HG03469 (cell line): ENCODE data around the gene CDH11.

Experiments used
- ATAC-seq: cut with Tn5 transposase; IDR thresholded peaks from one replicate; pipeline ENCODE4 v1.9.1; 2021; ENCODE audit warnings: mild to moderate bottlenecking, moderate library complexity, moderate number of reproducible peaks; ENCODE audit not compliant: unreplicated experiment

CDH11 gene

DNA sequence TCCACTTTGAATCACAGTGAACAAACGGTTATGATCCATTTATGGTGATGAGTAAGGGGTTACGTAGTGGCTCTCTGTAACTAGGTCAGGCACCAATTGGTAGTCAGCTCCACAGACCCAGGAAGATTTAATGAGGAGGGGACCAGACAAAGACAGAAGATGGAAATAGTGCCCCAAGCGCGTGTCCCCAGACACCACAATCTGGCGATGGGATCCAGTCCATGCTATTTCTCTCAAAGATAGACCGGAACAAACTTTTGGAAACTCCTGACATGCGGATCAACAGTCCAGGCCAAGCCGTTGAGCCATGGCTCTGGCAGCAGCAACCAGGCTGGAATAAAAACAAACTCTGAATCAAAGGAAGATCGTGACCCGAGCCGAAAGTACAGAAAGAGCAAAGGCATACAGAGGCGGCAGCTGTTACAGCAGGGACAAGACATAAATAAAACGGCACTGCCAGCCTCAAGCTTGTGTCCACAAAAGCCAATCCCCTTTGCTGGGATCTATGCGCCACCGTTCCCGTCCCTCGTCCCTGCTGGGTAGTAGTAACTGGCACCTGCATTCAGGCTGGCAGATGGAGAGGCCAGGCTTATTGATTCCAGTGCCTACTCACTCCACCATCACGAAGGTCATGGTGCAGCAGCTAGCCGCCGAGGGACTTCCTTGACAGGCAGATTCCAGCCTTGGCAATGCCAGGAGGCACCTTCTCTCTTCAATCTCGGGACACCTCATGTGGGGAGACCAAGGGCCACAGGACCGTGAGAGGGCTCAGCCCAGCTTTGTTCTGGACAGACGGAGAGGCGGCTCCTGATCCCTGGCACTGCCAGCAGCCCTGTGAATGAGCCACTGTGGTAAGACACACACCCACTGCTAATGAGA is 50.2 kb downstream of the CDH11 start:
- ATAC-seq = no peak

GRCh38 chr16:65070831-65071432 is 50.9 kb downstream of the CDH11 start:
- ATAC-seq = no peak

GRCh38 chr16:65069766-65070165 is 52.1 kb downstream of the CDH11 start:
- ATAC-seq = no peak

DNA sequence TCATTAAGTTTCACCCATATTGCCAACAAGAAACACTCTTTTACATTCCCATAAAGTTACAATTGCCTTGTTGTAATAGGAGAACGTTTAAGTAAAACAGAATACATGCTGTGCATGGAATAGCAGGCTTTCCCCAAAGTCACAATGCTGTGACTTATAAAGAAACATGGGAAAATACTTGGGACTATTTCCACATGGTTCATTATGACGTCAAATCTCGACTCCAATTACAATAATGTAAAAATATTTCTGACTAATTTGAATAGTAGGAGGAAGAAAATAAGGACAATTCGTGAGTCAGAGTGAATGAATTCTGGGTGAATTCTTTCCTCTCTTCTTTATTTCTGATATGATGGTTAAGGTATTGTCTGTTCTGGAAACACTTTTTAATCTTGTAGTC is 52.8 kb downstream of the CDH11 start:
- ATAC-seq = no peak

- no peak for ATAC-seq
Observed at GRCh38 chr16:65068151-65068740, 53.6 kb downstream of the CDH11 start.

GRCh38 chr16:65066651-65067050 is 55.2 kb downstream of the CDH11 start:
- ATAC-seq = no peak

DNA sequence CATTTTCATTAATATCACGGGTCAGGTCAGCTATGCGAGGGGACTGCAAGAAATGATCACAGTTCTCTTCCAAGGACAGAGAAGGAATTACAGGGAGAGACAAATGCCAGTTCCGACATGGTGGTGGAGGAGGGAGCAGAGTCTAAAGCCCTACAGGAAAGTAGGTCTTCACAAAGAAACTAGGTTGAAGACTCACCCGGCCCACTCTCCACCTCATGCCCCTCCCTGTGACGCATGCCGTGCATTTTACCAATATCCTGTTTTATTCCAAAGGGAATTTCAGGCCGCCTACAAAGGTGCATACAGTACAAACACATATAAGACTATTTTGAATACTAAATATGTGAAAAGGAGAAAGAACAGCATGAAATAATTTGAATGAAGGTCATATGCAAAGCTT is 56.8 kb downstream of the CDH11 start:
- ATAC-seq = no peak

- no peak for ATAC-seq
Observed at GRCh38 chr16:65064131-65064530, 57.7 kb downstream of the CDH11 start.

DNA sequence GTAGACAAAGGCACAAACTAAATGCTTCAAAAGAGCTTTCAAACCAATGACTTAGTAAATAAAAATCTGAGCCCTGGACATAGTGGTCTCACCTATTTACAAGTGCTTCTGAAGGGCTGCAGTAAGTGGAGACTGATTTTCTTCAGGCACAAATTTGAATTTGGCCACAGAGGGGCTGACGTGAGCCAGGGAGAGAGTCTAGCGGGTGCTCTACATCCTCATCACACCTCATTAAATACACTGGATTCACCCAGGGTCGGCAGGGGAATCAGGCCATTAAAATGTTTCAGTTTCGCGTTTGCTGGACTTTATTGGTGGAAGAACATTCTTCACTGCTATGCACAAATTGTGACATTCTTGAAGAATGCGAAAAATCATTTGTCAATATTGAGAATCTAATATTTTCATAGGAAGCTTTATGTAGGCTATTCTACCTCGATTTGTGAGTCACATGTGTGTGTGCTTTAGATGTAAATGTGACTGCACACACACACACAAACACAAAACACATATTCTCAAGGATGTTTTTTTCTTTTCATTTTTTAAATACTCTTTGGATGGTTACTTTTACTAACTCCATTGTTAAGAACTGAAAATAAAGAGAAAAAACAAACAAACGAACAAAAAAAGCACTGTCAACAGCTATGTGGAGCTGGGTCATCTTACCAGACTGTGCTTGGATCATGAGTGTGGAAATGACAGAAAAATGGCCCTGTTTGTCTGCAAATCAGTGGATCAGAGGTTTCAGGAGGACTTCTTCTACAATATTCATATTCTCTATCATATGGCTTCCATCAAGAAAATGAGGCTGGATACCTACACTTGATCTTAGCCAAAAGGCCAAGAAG is 58.9 kb downstream of the CDH11 start:
- no peak for ATAC-seq

DNA sequence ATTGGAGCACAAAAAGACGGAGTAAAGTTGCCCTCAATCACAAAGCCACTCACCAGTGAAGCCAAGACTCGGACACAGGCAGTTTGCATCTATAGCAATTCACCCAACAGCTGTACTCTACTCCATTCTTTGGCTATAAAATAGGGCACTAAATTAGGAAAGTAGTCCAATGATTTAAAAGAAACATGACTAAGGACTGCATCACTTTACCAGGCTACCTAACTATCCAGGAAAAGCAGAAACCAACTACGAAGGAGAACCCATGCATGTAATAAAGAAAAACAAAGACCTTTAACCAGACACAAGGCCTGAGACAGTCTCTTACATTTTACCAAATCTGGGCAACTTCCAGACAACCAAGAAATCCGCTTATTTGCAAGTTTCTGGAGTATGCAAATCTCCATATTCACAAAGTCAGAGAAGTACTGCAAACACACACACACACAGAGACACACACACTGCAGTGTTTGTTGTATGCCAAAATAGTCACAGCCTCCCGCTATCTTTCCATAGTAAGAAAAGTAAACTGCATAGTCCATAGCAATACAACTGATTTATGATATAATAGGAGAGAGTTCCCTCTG is 59.8 kb downstream of the CDH11 start:
- no peak for ATAC-seq

GRCh38 chr16:65061263-65061662 is 60.6 kb downstream of the CDH11 start:
- no peak for ATAC-seq

GRCh38 chr16:65059406-65059980 is 62.4 kb downstream of the CDH11 start:
- ATAC-seq = no peak

DNA sequence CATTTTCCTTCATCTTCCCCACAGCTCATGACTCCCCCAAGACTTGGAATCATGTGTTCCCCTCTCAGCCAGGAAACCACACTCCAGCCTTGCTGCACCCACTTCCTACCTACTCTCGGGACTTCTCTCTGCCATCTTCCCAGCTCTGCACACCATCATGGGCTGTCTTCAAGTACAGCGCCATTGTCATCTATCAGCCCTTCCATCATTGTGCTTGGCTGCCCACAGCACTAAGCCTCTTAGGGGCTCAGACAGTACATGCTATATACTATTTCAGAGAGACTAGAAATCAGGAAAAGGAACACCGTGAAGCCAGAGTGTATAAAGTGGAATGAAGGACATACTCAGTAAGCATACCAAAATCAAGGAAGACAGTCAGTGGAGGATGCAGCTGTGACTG is 64.7 kb downstream of the CDH11 start:
- ATAC-seq = no peak

DNA sequence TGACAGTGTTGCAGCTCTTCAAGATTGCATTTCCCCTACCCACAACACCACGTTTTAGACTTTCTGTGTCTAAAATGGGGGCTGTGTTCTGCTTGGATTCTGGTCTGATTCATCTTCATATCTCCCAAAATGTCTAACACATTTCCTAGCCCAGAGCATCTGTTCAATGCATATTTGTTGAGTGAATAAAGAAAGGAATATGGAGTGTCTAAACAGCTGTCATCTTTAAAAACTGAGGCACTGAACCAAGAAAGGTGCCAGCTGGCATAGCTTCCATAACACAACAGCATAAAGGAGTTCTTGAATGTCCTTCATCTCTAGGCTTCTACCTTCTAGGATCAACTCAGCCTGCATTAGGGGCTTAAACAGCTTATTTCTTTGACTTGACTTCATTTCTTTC is 67.4 kb downstream of the CDH11 start:
- ATAC-seq = no peak

GRCh38 chr16:65049679-65050078 is 72.2 kb downstream of the CDH11 start:
- ATAC-seq = no peak

- no peak for ATAC-seq
Observed at GRCh38 chr16:65045961-65046360, 75.9 kb downstream of the CDH11 start.

- ATAC-seq = no peak
Observed at GRCh38 chr16:65044873-65045272, 77.0 kb downstream of the CDH11 start.

- ATAC-seq = no peak
Observed at GRCh38 chr16:65044026-65044425, 77.8 kb downstream of the CDH11 start.

DNA sequence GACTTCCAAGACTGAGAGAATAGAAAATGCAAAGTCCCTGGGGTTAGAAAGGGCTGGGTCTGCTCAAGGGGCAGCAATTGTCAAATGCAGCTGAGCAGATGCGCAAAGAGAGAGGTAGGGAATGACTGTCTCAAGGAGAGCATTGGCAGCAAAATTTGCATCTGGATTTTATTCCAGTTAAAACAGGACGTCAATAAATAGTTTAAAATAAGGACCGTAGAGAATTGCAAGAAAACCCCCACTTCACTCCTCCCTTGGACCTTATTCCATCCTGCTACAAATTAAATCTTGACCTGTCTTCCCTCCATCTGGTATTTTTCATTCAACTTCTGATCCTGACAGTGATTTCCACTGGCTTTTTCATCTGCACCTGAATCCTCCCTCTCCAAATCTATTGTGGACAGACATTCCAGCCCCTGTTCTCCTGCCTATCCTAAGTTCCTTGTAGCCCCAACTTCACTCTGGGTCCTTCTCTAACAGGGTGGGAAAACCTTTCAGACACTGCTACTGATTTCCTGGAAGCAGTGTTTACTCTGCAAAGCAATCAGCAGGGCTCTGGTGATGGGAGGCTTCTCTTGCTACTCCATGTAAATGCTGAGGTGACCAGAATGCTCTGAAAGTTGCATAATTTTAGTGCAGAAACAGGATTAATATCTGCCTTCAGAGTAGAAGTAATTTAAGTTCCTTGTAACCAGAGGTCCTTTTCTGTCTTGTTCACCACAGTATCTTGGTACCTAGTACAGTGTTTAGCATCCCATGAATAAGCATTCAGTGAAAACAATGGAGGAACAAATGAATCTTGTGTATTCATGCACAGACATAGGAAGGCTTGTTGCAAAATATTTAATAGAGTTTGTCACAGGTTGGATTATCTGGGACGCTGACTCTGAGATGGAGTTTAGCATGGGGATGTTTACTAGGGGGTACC is 79.2 kb downstream of the CDH11 start:
- no peak for ATAC-seq
